CD4-positive, alpha-beta T cell treated with Interleukin-17A for 1 hour (primary cell): ENCODE measurements around the gene PPP1R14B.

Experiments
- DNase-seq: peaks from one replicate; pipeline ENCODE4 v3.0.0-alpha.2; 2020

PPP1R14B gene

GRCh38 chr11:64281957-64282770 is 35.4 kb upstream of the PPP1R14B start:
- no peak for DNase-seq

GRCh38 chr11:64278576-64279190 is 31.9 kb upstream of the PPP1R14B start:
- no peak for DNase-seq

GRCh38 chr11:64276653-64277431 is 30.1 kb upstream of the PPP1R14B start:
- DNase-seq = no peak

DNA sequence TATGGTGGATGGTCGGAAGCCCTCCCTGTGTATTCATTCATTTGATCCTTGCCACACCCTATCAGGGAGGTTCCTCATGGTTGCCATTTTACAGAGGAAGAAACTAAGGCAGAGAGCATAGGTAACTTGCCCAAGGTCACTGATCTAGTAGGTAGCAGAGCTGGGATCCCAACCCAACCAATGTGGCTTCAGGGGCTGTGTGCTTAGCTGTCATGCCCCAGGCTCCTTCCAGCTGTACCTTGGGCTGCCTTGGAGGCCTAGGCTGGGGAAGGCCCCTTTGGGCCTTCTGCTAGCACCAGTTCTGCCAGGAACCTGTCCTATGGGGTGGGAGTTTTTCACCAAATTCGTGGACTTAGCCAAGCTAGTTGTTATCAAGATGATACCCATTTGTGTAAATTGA is 29.1 kb upstream of the PPP1R14B start:
- no peak for DNase-seq

DNA sequence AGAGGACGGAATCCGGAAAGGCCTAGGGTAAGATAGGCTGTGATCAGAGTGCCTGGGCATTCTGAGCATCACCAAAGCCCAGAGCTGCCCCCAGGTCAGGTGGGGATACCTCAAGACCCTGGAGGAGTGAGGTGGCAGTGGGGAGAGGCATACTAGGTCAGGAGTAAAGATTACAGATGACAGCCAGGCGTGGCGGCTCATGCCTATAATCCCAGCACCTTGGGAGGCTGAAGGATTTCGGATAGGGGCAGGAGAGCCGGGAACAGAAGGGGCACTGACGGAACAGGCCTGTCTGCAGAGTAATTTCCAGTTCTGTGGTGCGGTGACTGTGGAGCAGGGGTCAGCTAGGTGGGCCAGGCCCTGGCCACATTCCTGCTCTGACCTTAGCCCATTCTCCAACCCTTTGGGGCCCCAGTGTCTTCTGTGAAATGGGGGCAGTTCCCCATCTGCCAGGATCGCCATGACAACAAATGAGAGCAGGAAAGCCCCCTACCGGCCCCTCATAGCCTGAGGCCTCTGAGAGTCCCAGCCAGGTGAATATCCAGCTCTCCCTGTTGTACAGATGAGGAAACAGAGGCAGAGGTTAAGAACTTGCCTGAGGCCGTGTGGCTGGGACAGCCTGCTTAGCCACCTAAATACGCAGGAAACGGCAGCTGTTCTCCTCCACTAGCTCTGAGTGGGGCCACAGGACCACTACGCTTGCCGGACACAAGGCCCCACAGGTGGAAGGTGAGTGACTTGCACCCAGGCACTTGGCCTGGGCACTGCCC is 28.5 kb upstream of the PPP1R14B start:
- DNase-seq = no peak

- peak; percentile 98 for DNase-seq
Observed at GRCh38 chr11:64269540-64270220, 22.9 kb upstream of the PPP1R14B start.

DNA sequence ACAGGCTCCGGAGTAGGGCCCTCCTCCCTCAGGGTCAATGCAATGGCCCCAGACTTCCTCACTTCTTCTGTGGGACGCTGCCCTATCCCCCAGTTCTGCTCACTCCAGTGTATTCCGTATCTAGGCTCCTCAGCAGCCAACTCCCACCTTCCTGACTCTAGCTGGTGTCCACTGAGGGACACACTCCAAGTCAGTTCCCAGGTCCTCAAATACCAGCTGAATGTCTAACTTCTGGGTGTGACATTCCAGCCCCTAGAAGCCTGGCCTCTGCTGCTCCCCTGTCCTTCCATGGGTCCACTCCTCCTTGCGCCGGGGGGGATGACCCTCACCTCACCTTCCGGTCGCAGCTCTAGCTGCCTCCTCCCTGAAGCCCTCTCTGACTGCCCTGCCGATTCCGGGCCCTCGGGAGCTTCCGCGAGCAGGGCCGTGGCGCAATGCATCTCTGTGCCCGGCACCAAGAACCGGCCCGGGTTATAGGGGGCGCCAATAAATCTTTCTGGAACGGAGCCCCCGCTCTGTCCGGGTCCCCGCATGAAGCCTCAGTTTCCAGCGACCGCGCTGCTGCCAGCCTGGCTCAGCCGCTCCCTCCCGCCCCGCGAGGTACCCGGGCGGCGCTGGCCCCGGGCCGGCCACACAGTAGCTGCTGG is 22.3 kb upstream of the PPP1R14B start:
- peak; percentile 42 for DNase-seq

DNA sequence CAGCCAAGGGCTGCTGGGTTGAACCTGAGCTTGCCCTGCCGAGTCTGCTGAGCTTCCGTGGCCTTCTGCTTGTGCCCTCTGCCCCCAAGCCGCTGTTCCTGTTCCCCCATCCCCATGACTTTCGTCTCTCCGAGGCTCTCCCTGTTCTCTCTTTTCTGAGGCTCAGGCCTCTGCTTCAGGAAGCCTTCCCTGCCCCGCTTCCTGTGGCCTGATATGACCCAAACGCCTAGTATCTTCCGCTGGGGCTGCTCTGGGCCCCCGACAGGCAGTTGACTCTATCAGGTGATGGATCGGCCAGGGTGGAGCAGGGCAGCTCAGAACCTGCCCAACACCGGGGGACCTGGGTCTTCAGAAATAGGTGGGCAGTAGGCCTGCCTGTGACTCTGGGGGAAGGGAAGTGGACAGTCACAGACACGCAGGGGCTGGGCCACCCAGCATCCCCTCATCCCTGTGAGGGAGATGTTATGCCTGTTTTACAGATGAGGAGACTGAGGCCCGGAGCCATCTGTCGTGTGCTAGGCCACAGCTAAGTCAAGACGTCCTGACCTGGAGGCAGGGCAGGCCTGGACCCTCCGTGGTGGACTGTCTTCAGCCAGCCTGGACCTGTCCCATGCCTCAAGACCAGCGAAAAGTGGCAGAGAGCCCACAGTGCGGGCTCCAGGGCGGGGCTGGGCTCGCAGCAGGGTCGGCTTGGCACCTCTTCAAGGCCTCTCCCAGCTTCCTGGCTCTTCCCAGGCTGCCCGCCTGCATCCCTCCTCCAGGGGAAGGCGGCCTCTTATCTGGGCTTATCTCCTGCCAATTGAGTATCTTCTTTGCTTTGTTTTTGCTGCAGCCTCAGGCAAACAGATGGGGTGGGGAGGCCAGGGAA is 21.5 kb upstream of the PPP1R14B start:
- DNase-seq = no peak

- no peak for DNase-seq
Observed at GRCh38 chr11:64267207-64267945, 20.6 kb upstream of the PPP1R14B start.

DNA sequence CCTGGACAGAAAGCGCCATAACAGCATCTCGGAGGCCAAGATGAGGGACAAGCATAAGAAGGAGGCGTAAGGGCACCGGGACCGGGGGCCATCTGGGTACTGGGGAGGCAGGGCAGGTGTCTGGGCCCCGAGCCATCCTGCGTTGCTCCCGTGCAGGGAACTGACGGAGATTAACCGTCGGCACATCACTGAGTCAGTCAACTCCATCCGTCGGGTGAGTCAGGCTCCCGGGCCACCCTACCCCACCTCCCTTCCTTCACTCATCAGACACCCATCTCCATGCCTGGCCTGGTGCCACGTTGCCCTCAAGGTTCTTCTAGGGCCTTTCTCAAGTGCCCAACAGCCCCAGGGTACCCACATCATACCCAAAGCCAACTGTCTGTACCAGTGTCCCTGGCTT is 19.6 kb upstream of the PPP1R14B start:
- DNase-seq = no peak

GRCh38 chr11:64265176-64266160 is 18.7 kb upstream of the PPP1R14B start:
- DNase-seq = no peak

- DNase-seq = no peak
Observed at GRCh38 chr11:64264371-64264852, 17.7 kb upstream of the PPP1R14B start.

GRCh38 chr11:64263947-64264317 is 17.2 kb upstream of the PPP1R14B start:
- DNase-seq = no peak

- no peak for DNase-seq
Observed at GRCh38 chr11:64263021-64263946, 16.5 kb upstream of the PPP1R14B start.

- DNase-seq = no peak
Observed at GRCh38 chr11:64262271-64263002, 15.7 kb upstream of the PPP1R14B start.

DNA sequence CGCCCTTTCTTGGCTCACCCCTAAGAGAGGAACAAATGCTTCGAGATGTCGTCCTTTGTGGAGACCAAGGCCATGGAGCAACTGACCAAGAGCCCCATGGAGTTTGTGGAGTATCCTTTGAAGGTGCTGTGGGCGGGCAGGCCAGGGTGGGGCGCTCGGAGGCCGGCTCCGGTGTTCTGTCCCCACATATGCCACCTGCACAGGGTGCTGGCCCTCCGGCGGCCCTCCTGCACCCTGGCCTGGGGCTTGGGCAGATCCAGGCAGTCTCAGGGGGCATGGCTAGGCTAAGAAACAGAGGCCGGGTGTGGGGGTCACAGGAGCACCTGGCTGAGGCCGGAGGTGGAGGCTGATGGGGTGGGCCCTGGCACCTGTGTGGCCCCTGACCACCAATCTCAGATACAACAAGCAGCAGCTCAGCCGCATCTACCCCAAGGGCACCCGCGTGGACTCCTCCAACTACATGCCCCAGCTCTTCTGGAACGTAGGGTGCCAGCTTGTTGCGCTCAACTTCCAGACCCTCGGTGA is 14.9 kb upstream of the PPP1R14B start:
- DNase-seq = no peak
